ENCODE results near the gene WDR20.

The WDR20 gene

GRCh38 chr14:102202944-102203343, 63.2 kb downstream of the WDR20 start:
- no peaks in the 10 kb centered on the region for H3K27me3 ChIP-seq (replicated peaks; ENCODE audit: control insufficient read depth, insufficient read depth, low read length)
- H3K36me3 ChIP-seq (ENCODE audit: control insufficient read depth, insufficient read depth, low read length) = peaks cover 23% of the 10 kb centered on the region
- DNase-seq (ENCODE audit: extremely low read depth, insufficient read length) = no peak
- no peak overlapping the region for H3K4me3 ChIP-seq (replicated peaks; ENCODE audit: low read depth, low read length)
- TF ChIP-seq, protein P1, sequence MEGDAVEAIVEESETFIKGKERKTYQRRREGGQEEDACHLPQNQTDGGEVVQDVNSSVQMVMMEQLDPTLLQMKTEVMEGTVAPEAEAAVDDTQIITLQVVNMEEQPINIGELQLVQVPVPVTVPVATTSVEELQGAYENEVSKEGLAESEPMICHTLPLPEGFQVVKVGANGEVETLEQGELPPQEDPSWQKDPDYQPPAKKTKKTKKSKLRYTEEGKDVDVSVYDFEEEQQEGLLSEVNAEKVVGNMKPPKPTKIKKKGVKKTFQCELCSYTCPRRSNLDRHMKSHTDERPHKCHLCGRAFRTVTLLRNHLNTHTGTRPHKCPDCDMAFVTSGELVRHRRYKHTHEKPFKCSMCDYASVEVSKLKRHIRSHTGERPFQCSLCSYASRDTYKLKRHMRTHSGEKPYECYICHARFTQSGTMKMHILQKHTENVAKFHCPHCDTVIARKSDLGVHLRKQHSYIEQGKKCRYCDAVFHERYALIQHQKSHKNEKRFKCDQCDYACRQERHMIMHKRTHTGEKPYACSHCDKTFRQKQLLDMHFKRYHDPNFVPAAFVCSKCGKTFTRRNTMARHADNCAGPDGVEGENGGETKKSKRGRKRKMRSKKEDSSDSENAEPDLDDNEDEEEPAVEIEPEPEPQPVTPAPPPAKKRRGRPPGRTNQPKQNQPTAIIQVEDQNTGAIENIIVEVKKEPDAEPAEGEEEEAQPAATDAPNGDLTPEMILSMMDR (IDR thresholded peaks at IDR 0.05; ENCODE audit: insufficient read depth, low read length, poor library complexity, severe bottlenecking) = no peak

GRCh38 chr14:102203382-102203781, 63.7 kb downstream of the WDR20 start:
- no peaks in the 10 kb centered on the region for H3K27me3 ChIP-seq (replicated peaks; ENCODE audit: control insufficient read depth, insufficient read depth, low read length)
- no peak for DNase-seq (ENCODE audit: extremely low read depth, insufficient read length)
- peaks cover 21% of the 10 kb centered on the region for H3K36me3 ChIP-seq (ENCODE audit: control insufficient read depth, insufficient read depth, low read length)
- no peak overlapping the region for H3K4me3 ChIP-seq (replicated peaks; ENCODE audit: low read depth, low read length)
- TF ChIP-seq, protein P1 (IDR thresholded peaks at IDR 0.05; ENCODE audit: insufficient read depth, low read length, poor library complexity, severe bottlenecking) = no peak

- DNase-seq (ENCODE audit: extremely low read depth, insufficient read length) = no peak
- Histone ChIP-seq H3K4me3 (replicated peaks; ENCODE audit: low read depth, low read length) (no peak overlapping the region), H3K27me3 (replicated peaks; ENCODE audit: control insufficient read depth, insufficient read depth, low read length) (no peaks in the 10 kb centered on the region), H3K36me3 (ENCODE audit: control insufficient read depth, insufficient read depth, low read length) (peaks cover 17% of the 10 kb centered on the region)
- TF ChIP-seq, protein P1 (IDR thresholded peaks at IDR 0.05; ENCODE audit: insufficient read depth, low read length, poor library complexity, severe bottlenecking) = no peak
These were observed 65.9 kb downstream of the WDR20 start for GRCh38 chr14:102205560-102205959.

DNA sequence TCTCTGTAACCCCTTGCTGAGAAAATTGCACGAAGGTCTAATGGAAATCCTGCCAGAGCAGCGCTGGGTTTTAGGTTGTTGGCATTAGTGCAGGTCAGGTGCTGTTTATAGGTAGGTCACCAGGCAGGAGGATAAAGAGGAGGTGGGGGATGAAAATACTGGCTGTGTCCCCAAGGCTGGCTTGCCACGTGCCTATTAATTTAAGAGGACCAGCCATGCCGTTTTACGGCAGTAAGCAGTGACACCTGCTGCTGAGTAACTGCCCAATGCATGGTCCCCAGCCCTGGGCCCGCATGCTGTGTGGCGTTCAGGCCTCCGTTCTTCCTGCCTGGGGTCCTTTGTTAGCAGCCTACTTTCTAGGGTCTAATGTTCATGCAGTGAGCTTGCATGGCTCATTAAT, 67.2 kb downstream of the WDR20 start:
- no peak for DNase-seq (ENCODE audit: extremely low read depth, insufficient read length)
- Histone ChIP-seq H3K36me3 (ENCODE audit: control insufficient read depth, insufficient read depth, low read length) (peaks cover 22% of the 10 kb centered on the region), H3K4me3 (replicated peaks; ENCODE audit: low read depth, low read length) (no peak overlapping the region), H3K27me3 (replicated peaks; ENCODE audit: control insufficient read depth, insufficient read depth, low read length) (no peaks in the 10 kb centered on the region)
- TF ChIP-seq, protein P1 (IDR thresholded peaks at IDR 0.05; ENCODE audit: insufficient read depth, low read length, poor library complexity, severe bottlenecking) = no peak

- no peak for DNase-seq (ENCODE audit: extremely low read depth, insufficient read length)
- Histone ChIP-seq H3K27me3 (replicated peaks; ENCODE audit: control insufficient read depth, insufficient read depth, low read length) (no peaks in the 10 kb centered on the region), H3K4me3 (replicated peaks; ENCODE audit: low read depth, low read length) (no peak overlapping the region), H3K36me3 (ENCODE audit: control insufficient read depth, insufficient read depth, low read length) (peaks cover 22% of the 10 kb centered on the region)
- TF ChIP-seq, protein P1 (IDR thresholded peaks at IDR 0.05; ENCODE audit: insufficient read depth, low read length, poor library complexity, severe bottlenecking) = no peak
These were observed 68.2 kb downstream of the WDR20 start for GRCh38 chr14:102207831-102208365.

DNA sequence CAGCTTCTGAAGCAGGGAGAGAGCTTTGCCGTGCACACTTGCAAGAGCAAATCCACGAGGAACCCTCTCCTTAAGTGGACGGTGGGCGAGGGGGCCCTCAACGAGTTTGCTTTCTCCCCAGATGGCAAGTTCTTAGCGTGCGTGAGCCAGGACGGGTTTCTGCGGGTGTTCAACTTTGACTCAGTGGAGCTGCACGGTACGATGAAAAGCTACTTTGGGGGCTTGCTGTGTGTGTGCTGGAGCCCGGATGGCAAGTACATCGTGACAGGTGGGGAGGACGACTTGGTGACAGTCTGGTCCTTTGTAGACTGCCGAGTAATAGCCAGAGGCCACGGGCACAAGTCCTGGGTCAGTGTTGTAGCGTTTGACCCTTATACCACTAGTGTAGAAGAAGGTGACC, 69.0 kb downstream of the WDR20 start:
- H3K27me3 ChIP-seq (replicated peaks; ENCODE audit: control insufficient read depth, insufficient read depth, low read length) = no peaks in the 10 kb centered on the region
- no peak for DNase-seq (ENCODE audit: extremely low read depth, insufficient read length)
- TF ChIP-seq, protein P1 (IDR thresholded peaks at IDR 0.05; ENCODE audit: insufficient read depth, low read length, poor library complexity, severe bottlenecking) = no peak
- no peak overlapping the region for H3K4me3 ChIP-seq (replicated peaks; ENCODE audit: low read depth, low read length)
- H3K36me3 ChIP-seq (ENCODE audit: control insufficient read depth, insufficient read depth, low read length) = peaks cover 20% of the 10 kb centered on the region

Data from GM06990 (cell line).